ENCODE results near the gene EIF5A. TPM values are rescaled to one million over a fixed set of nuclear protein-coding genes. Genes with fewer than 3 reads are reported as not detected.

The EIF5A gene
- total and polyA plus RNA-seq, 8 donors = 86.9 to 438 (median 163) TPM

DNA sequence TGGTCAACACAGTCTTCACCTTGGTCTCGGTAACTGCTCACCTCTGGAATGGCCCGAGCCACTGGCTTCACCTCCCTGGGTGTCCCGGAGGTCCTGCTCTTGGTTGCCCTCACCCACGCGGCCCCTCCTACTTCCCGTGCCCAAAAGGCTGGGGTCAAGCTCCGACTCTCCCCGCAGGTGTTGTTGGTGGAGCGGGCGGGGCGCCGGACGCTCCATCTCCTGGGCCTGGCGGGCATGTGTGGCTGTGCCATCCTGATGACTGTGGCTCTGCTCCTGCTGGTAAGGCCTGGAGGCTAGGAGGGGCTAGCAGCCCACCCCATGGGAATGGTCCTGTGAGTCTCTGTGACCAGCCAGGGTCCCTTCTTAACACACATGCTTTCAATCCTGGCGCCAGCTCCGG, 22.5 kb upstream of the EIF5A start:
- WGBS, 5 donors = 81 to 93% (median 88%) methylated on average over 4 to 16 of the region's 16 CpGs
- peaks cover 0 to 56% (median 16%) of the 10 kb centered on the region in 3 donors for H3K27me3 ChIP-seq
- no peak overlapping the region for H3K4me3 ChIP-seq
- H3K9me3 ChIP-seq = no peaks in the 10 kb centered on the region
- peaks cover 20 to 43% (median 35%) of the 10 kb centered on the region in 4 donors for H3K4me1 ChIP-seq
- no peak for TF ChIP-seq EP300 (IDR thresholded peaks at IDR 0.05)
- no peak for TF ChIP-seq POLR2A (IDR thresholded peaks at IDR 0.05)
- TF ChIP-seq, protein P1, sequence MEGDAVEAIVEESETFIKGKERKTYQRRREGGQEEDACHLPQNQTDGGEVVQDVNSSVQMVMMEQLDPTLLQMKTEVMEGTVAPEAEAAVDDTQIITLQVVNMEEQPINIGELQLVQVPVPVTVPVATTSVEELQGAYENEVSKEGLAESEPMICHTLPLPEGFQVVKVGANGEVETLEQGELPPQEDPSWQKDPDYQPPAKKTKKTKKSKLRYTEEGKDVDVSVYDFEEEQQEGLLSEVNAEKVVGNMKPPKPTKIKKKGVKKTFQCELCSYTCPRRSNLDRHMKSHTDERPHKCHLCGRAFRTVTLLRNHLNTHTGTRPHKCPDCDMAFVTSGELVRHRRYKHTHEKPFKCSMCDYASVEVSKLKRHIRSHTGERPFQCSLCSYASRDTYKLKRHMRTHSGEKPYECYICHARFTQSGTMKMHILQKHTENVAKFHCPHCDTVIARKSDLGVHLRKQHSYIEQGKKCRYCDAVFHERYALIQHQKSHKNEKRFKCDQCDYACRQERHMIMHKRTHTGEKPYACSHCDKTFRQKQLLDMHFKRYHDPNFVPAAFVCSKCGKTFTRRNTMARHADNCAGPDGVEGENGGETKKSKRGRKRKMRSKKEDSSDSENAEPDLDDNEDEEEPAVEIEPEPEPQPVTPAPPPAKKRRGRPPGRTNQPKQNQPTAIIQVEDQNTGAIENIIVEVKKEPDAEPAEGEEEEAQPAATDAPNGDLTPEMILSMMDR (IDR thresholded peaks at IDR 0.05) = no peak
- no peak for TF ChIP-seq POLR2AphosphoS5 (IDR thresholded peaks at IDR 0.05)
- H3K27ac ChIP-seq = no peak overlapping the region
- peaks cover 0 to 21% (median 4%) of the 10 kb centered on the region in 4 donors for H3K36me3 ChIP-seq
- intact Hi-C loops (cut with DNase I; ENCODE audit: low total_unique reads) = no loop called here
- DNase-seq = no peak

DNA sequence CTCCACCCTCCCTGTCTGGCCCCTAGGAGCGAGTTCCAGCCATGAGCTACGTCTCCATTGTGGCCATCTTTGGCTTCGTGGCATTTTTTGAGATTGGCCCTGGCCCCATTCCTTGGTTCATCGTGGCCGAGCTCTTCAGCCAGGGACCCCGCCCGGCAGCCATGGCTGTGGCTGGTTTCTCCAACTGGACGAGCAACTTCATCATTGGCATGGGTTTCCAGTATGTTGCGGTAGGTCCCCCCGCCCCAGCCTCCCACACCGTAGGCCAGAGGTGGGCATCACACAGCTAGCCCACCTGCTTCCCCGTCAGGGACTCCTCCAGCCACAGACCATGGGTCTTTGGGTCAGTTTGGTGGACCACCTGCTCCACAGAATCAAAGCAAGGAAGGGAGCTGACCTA, 21.7 kb upstream of the EIF5A start:
- Histone ChIP-seq H3K27ac (no peak overlapping the region), H3K4me3 (no peak overlapping the region), H3K4me1 (peaks cover 18 to 37% (median 30%) of the 10 kb centered on the region in 4 donors), H3K36me3 (peaks cover 0 to 21% (median 4%) of the 10 kb centered on the region in 4 donors), H3K27me3 (peaks cover 0 to 63% (median 16%) of the 10 kb centered on the region in 3 donors), H3K9me3 (no peaks in the 10 kb centered on the region)
- no peak for DNase-seq
- intact Hi-C loops (cut with DNase I; ENCODE audit: low total_unique reads) = no loop called here
- TF ChIP-seq POLR2A (IDR thresholded peaks at IDR 0.05) (no peak), EP300 (IDR thresholded peaks at IDR 0.05) (no peak), POLR2AphosphoS5 (IDR thresholded peaks at IDR 0.05) (no peak)
- TF ChIP-seq, protein P1 (IDR thresholded peaks at IDR 0.05) = no peak
- WGBS, 5 donors = 76 to 94% (median 91%) methylated on average over 12 of the region's 12 CpGs

DNA sequence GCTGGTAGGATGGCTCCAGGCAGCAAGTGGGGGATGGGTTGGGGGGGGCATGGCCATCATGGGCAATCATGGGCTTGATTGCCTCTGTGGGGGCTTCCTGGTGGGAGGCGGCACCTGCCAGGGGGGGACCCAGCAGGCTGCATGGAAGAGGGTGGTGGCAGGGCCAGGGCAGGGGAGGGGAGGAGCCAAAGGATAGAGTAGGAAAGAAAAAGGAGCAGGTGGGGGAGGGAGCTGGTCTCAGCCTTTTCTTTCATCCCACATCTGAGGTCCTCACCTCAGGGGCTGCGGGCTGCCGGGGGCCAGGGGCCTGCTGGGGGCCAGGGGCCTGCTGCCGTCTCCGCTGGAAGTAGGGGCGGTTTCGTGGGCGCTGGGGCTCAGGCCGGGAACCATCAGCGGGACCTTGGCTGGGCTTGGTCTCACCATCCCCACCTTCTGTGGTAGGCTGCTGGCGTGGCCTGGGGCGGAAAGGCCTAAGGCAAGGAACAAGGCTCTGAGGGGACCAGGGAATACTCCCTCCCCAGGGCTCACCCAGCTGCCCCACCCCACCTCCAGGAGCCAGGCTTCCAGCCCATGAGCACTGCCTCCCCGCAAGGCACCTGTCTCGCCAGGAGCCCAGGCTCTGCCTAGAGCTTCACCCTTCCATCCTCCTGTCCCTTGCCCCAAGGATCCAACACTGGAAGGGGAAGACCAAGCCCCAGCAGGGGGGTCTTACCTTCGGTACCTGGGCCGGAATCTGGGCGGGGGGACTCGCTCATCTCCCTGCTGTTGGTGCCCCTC, 18.0 kb upstream of the EIF5A start:
- Histone ChIP-seq H3K4me3 (no peak overlapping the region), H3K27me3 (peaks cover 0 to 69% (median 22%) of the 10 kb centered on the region in 3 donors), H3K36me3 (peaks cover 0 to 15% (median 4%) of the 10 kb centered on the region in 4 donors), H3K9me3 (no peaks in the 10 kb centered on the region), H3K4me1 (peaks cover 8 to 29% (median 22%) of the 10 kb centered on the region in 4 donors), H3K27ac (no peak overlapping the region)
- DNase-seq = no peak
- WGBS, 5 donors = 82 to 86% (median 84%) methylated on average over 16 to 18 of the region's 18 CpGs
- intact Hi-C loops (cut with DNase I; ENCODE audit: low total_unique reads) = no loop called here
- TF ChIP-seq, protein P1 (IDR thresholded peaks at IDR 0.05) = no peak
- TF ChIP-seq EP300 (IDR thresholded peaks at IDR 0.05) = no peak
- no peak for TF ChIP-seq POLR2A (IDR thresholded peaks at IDR 0.05)
- TF ChIP-seq POLR2AphosphoS5 (IDR thresholded peaks at IDR 0.05) = no peak

DNA sequence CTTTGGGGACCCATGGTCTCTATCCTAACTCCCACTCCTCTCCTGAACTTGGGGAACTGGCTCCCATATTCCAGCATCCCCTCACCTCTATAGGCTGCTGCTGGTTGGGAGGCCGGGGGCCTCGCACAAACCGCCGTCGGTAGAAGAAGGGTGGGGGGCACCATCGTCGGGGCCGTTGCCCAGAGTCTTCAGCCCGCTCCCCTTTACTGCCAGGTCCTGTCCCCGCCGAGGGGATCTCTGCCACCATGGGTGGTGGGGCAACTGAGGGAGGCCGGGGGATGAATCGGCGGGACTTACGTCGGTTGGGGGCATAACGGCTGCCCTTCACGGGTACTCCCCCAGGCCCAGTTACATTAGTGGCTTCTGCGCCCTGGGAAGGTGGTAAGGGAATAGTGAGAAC, 17.3 kb upstream of the EIF5A start:
- peaks cover 0 to 8% (median 3%) of the 10 kb centered on the region in 4 donors for H3K36me3 ChIP-seq
- peaks cover 0 to 73% (median 28%) of the 10 kb centered on the region in 3 donors for H3K27me3 ChIP-seq
- no peak for DNase-seq
- no peak overlapping the region for H3K27ac ChIP-seq
- 92 to 94% (median 93%) methylated on average over 16 to 19 of the region's 19 CpGs for WGBS, 5 donors
- H3K4me3 ChIP-seq = no peak overlapping the region
- H3K4me1 ChIP-seq = peaks cover 15 to 34% (median 27%) of the 10 kb centered on the region in 4 donors
- no peaks in the 10 kb centered on the region for H3K9me3 ChIP-seq
- intact Hi-C loops (cut with DNase I; ENCODE audit: low total_unique reads) = no loop called here
- TF ChIP-seq, protein P1 (IDR thresholded peaks at IDR 0.05) = no peak
- no peak for TF ChIP-seq POLR2A (IDR thresholded peaks at IDR 0.05)
- TF ChIP-seq POLR2AphosphoS5 (IDR thresholded peaks at IDR 0.05) = no peak
- TF ChIP-seq EP300 (IDR thresholded peaks at IDR 0.05) = no peak
